ENCODE data around the gene MESD.
"Not testable (repeated sequence)": the region's sequence is repeated elsewhere in the genome, so short reads cannot be mapped to it uniquely, and the experiment has no call there.

MESD gene

DNA sequence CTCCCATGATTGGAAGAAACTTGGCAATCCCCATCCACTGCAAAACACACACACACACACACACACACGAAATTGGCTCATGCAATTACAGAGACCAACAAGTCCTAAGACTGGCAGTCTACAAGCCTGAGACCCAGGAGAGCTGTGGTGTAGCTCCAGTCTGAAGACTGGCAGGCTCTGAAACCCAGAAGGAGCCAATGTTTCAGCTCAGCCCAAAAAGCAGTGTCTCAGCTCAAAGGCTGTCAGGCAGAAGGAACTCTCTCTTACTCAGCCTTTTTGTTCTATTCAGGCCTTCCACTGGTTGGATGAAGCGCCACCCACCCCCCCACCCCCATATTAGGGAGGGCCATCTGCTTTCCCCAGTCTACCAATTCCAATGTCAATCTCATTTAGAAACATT lies 32.1 kb downstream of the MESD start:
- DNase-seq: no peak

DNA sequence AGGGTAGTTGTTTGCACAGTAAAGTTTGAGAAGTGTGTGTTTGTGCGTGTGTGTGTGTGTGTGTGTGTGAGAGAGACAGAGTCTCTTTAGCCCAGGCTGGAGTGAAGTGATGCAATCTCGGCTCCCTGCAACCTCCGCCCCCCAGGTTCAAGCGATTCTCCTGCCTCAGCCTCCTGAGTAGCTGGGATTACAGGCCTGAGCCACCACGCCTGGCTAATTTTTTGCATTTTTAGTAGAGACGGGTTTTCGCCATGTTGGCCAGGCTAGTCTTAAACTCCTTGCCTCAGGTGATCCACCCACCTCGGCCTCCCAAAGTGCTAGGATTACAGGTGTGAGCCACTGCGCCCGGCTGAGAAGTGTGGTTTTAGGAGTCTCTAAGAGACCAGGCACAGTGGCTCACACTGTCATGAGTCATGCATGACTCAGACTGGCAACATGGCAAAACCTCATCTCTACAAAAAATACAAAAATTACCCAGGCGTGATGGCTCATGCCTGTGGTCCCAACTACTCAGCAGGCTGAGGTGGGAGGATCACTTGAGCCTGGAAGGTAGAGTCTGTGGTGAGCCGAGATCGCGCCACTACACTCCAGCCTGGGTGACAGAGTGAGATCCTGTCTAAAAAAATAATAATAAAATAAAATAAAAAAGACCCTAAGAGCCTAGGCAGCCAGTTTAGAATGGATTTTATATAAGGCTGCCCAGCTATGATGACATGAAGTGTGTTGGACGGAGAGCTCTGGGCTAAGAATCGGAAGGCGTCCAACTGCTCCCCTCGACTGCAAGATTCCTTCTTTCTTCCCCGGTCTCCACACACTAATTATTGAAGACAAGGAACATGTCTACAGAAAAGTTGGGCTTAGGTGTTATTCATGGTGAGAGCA lies 33.8 kb downstream of the MESD start:
- DNase-seq: not testable (repeated sequence)

DNA sequence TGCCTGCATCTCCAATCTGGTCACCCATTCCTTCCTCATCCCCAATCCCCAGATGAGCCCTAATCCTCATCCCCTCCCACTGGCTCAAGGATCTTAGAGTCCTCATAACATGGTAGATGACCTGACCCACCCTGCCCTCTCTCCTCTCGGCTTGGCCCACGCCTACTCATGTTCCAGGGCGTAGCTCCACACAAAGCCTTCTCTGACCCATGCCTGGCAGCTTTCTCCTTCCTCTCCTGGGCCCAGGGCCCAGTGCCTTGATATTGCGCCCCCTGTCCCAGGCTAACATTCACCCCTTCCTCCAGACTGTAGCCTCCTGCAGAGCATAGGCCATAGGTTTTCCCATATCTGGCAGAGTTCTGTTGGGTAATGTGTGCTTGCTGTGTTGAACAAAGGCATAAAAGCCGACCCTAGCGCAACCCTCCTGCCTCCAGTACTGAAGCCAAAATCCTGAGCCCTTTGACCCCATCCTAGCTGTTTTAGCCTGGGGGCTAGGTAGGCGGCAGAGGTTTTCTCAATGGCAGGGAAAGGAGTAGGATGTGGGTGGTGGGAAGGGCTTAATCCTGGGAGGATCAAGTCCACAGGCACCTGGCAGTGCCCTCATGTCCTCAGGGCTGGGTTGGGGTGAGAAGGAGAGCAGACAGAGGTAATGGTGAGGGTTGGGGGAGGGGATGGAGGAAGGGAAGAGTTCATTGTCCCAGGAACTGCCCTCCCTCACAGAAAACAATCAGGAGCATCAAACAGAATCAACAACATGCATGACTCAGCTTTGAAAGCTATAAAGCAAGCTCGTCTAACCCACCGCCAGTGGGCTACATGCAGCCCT lies 35.5 kb downstream of the MESD start:
- DNase-seq: no peak

GRCh38 chr15:80953001-80953952 lies 36.3 kb downstream of the MESD start:
- no peak for DNase-seq

DNA sequence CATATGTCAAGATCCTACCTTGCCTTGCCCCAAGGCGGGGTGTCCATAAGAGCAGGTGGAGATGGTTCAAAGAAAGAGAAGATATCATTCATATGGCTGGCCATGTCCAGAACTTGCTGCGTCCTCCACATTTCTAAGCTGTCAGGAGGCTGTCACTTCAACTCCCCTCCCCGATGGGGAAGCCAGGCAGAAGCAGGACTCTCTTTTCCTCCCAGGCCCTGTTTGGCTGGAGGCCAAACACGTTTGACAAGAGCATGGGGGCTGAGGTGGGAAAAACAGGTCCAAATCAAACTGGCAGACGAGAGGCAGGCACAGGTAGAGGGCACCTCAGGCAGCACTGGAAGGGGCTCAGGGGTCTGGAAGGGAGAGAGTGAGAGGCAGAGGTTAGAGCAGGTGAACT lies 37.7 kb downstream of the MESD start:
- no peak for DNase-seq

DNA sequence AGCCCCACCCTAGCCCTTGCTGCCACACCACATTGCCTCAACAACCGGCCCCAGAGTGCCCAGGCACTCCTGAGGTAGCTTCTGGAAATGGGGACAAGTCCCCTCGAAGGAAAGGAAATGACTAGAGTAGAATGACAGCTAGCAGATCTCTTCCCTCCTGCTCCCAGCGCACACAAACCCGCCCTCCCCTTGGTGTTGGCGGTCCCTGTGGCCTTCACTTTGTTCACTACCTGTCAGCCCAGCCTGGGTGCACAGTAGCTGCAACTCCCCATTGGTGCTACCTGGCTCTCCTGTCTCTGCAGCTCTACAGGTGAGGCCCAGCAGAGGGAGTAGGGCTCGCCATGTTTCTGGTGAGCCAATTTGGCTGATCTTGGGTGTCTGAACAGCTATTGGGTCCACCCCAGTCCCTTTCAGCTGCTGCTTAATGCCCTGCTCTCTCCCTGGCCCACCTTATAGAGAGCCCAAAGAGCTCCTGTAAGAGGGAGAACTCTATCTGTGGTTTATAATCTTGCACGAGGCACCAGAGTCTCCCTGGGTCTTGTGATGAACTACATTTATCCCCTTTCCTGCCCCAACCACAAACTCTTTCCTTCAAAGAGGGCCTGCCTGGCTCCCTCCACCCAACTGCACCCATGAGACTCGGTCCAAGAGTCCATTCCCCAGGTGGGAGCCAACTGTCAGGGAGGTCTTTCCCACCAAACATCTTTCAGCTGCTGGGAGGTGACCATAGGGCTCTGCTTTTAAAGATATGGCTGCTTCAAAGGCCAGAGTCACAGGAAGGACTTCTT lies 39.1 kb downstream of the MESD start:
- DNase-seq: no peak

GRCh38 chr15:80949756-80950155 lies 39.9 kb downstream of the MESD start:
- DNase-seq: no peak

DNA sequence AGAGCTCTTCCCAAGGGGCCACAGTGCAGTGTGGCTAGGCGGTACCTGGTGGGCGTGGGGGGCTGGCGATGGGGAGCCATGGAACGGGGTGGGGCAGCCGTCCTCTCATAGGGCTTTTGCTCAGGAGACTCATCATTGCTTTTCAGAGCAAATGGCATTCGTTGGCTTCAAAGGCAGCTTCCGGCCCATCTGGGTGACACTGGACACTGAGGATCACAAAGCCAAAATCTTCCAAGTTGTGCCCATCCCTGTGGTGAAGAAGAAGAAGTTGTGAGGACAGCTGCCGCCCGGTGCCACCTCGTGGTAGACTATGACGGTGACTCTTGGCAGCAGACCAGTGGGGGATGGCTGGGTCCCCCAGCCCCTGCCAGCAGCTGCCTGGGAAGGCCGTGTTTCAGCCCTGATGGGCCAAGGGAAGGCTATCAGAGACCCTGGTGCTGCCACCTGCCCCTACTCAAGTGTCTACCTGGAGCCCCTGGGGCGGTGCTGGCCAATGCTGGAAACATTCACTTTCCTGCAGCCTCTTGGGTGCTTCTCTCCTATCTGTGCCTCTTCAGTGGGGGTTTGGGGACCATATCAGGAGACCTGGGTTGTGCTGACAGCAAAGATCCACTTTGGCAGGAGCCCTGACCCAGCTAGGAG lies 40.8 kb downstream of the MESD start:
- no peak for DNase-seq

GRCh38 chr15:80946576-80946975 lies 43.0 kb downstream of the MESD start:
- no peak for DNase-seq

GRCh38 chr15:80945605-80946004 lies 44.0 kb downstream of the MESD start:
- no peak for DNase-seq

DNA sequence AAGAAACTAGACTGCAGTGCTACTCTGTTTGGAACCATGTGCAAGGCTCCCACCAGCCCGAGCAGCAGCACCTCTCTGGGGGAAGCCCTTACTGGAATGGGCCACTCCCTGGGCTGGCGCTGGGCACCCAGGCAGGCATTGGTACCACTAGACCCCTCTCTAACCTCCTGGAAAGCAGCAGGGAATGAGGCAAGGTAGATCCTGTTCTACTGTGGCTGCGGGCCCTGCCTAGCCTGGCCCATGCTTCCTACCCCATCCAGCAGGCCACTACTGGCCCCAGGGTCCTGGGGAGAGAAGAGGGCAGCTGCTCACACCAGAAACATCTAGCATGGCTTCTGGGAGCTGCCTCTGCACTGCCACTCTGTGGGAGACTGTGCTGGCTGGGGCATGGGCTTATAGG lies 44.8 kb downstream of the MESD start:
- no peak for DNase-seq

DNA sequence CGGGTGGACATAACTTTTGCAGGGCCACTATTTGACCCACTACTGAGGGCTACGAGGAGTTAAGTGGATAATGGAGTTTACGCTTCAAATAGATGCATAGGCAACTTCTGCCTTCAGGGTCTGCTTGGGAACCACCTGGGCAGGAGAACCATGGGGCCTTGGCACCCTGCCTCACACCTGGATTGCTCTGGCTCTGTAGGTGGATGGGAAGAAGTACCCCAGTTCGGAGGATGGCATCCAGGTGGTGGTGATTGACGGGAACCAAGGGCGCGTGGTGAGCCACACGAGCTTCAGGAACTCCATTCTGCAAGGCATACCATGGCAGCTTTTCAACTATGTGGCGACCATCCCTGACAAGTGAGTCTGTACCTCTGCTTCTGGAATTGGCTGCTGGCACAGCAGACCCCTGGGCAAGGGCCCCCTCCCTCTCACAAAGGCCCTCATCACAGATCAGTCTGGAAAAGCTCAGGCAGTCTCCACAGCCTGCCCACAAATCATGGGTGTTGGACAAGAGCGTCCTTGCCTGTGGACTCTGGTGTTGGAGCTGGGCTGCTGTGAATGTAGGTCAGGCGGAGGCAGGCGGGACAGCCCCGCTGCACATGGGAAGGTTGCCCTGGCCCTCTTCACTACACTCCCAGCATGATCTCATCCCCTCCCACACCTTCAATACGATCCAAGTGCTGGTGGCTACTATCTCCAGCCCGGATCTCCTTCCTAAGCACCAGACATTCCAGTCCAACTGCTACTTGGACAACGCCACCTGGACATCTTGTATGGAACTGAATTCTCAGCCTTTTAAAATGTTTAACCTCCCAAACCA lies 46.7 kb downstream of the MESD start:
- no peak for DNase-seq

DNA sequence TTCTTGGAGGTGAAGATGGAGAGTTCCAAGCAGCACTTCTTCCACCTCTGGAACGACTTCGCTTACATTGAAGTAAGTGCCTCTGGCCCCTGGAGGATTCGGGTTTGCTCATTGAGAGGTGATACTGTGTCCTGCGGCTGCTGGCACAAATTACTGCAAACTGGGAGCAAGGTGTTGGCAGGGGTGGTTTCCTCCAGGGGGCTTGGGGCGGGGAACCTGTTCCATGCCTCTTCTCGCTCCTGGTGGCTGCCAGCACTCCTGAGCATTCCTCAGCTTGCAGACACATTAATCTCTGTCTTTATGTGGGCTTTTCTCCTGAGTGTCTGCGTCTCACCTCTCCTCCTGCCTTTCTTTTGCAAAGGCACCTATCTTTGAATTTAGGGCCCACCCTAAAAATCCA lies 47.4 kb downstream of the MESD start:
- no peak for DNase-seq

DNA sequence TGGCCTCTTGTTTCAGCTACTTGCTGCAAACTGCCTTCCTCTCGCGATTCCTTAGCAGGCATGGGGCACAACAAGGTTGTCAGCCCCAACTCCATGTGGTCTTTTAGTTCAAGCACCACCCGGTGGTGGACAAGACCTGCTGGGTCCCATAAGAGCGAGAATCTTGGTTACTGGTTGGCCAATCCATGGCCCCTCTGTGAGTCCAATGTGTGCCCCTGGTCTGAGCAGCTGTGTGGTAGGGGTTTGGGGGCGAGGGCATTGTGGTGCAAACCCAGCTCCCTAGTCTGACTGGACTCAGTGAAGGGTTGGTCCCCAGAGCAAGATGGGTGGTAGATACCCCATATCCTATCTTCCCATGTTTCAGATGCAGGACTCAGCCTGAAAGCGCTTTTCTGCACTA lies 48.8 kb downstream of the MESD start:
- DNase-seq: no peak

- DNase-seq: no peak
Observed at GRCh38 chr15:80940331-80940730, 49.3 kb downstream of the MESD start.

DNA sequence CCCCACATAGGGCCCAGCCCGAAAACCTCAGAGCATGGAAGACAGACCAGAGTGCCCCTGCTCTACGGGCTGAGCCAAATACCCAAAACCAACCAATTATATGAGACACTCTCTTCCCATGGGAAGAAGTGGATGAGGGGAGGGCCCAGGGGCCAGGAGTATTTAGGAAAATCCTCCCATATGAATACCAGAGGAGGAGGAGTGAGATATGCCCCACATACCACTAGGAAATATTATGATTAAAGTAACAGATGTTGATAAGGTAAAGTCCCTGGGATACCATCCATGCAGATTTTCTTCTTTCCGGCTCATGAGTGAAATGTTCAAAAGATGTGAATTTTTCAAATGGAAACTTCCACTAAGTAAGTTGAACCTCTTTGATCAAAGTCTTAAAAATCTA lies 50.4 kb downstream of the MESD start:
- no peak for DNase-seq

GRCh38 chr15:80937718-80938117 lies 51.9 kb downstream of the MESD start:
- DNase-seq: no peak

- no peak for DNase-seq
Observed at GRCh38 chr15:80936288-80937078, 53.1 kb downstream of the MESD start.

GRCh38 chr15:80934761-80935221 lies 54.8 kb downstream of the MESD start:
- no peak for DNase-seq

- DNase-seq: no peak
Observed at GRCh38 chr15:80932989-80933388, 56.6 kb downstream of the MESD start.

All from CD4-positive, alpha-beta T cell treated with Interleukin-17A for 1 hour (primary cell).